Stimulated activated CD4-positive, alpha-beta T cell treated with anti-CD3 and anti-CD28 coated beads, TNF-alpha, amount 100 ng/mL, for 24 hours (primary cell): ENCODE measurements around the gene VANGL1.

Source experiments
- DNase-seq, 3 experiments: peaks; one replicate each; pipeline ENCODE4 v3.0.0-alpha.2; 2020; ENCODE audit warnings: low read depth in 3 of 3

Gene VANGL1

DNA sequence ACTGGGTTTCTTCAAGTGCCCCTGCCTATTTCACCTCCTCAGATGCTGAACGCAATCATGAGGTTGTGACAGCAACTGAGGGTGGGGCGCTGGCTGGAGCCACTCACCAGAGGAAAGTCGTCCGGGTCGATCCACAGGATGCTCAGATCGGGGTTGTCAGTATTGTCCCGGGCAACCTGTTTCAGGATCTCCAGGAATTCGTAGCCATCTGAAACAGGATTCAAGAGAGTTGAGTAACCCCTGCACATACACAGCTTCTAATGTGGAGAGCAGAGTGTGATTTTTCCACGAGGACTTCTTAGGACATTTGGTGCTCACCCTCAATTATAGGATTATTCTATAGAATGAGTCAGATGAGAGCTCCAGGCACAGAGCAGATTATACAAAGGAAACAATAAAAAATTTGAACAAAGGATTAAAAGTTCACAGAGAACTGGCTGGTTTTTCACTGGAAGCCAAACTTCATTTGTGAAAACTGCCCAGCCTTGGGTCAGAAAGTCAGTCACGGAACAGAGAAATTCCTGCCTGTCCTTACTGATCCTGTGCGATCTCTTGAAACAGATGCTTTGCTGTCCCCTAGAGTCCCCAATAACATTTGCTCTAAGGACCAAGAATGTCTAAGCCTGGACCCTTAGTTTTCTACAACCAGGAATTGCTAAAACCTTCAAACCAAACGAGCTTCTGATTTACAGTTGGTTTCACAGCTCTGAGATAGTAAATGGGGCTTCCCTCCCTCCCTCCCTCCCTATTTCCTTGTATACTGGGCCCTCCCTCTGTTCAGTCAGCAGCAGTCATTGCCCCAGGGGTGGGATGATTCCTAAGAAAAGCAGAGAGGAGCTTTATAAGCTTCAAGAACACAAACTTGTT lies 63.5 kb downstream of the VANGL1 start:
- no peak for DNase-seq

- no peak for DNase-seq
These were observed 64.2 kb downstream of the VANGL1 start for GRCh38 chr1:115705963-115706362.

GRCh38 chr1:115706587-115707425 lies 65.0 kb downstream of the VANGL1 start:
- DNase-seq, result no peak

- DNase-seq, result no peak
These were observed 69.3 kb downstream of the VANGL1 start for GRCh38 chr1:115710859-115711624.

DNA sequence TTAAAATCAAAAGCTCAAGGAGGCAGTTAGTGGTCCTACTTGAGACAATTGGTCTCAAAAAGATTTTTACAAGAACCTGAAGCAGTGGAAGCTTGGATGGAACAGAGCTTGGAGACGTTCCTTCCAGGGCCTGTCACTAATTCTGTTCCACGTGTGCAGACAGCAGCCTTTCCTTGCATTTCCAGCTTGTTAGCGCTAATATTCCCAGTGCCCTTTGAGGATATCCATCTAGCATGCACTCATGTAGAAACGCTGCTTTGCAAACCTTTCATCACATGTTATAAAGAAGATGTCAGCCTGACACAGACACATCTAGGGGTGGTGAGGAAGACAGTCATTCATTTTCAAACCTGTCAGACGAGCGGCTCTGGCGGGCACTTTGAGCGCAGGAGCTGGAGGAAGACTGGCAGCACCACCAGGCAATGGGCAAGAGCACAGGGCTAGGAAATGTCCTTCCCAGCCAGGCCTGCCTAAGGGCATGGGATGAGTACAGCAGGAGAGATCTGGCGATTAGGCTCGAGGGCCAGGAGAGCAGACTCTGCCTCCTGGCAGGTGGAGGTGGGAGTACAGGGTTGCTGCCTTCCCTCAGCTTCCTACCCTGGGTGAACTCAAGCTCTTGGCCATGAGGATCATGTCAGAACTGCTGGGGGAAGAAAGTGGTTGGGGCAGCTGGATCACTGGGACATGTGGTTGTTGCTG lies 71.3 kb downstream of the VANGL1 start:
- DNase-seq, result no peak

- no peak for DNase-seq
These were observed 72.1 kb downstream of the VANGL1 start for GRCh38 chr1:115713906-115714305.

DNA sequence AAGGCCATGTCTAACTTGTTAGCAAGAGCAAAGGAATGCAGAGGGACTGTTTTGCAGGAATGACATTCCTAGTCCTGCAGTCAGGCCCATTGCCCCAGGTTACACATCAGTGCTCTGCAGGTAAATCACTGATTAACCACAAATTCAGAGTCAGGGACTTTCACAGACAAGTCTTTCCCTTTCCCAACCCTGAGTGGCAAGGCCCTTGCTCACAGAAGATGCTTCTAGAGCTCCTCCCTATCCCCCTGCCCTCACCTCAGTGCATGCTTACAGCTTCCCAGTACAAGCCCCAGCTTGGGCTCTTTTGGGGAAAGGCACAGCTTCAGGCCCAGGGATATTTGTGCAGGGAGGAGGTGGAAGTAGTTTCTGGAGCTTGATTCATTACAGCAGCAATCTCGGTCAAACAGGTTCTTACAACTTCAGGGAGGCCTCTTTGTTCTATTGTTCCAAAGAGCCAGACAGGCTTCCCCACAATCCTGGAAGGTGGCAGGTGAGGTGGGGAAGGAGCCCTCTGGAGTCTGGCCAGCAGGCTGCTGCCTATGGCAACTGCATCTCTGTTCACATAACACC lies 72.9 kb downstream of the VANGL1 start:
- DNase-seq, result no peak

DNA sequence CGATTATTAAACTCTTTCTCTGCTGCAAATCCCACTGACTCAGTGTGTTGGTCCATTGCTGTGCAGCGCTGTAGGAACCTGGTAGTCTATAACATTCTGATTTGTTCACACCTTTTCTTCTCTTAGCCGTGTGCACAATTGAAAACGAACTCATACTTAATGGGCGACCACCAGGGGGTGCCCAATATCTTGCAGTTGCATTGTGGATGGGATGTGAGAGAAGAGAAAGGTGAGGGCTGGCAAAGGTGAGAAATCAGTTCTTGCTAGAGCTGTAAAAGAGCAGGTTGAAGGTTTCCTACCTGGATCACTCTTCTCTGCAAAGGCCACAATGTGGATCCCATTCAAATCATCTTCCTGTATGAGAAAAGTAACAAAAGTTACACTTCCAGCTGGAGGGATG lies 75.8 kb downstream of the VANGL1 start:
- DNase-seq, result peak in 1 of 3 experiments; percentile 27

DNA sequence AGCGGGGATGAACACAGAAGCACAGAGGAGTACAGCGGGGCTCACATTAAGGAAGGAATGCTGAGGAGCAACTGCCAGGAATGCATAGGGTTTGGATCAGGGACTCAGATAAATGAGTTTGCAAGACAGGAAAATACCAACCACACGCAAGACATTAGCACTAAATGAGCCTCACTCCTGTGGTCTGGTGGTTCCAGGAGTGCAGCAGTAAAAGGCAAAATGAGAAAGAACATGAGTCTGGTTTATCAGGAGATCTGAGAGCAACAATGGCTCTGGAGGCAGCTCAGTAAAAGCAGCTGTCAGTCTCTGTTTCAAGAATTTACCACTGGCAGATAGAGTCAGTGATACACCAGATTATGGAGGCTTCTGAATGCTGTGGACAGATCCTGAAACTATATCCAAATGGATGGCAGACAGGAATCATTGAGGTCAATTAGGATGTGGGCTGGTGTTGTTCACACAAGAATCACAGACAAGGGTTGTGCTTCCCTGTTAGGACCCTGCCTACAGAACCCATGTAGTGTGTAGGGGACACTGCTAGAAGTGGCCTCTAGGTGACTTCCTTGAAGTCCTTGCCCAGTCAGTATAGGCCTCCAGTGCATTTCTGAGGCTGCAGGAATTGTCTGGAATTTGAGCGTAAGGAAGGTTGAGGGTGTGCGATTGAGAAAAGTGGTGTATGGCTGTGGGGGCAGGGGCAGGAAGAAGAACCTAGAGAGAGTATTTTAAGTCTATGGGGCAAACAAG lies 76.4 kb downstream of the VANGL1 start:
- no peak for DNase-seq

- no peak for DNase-seq
These were observed 77.5 kb downstream of the VANGL1 start for GRCh38 chr1:115719285-115719684.

DNA sequence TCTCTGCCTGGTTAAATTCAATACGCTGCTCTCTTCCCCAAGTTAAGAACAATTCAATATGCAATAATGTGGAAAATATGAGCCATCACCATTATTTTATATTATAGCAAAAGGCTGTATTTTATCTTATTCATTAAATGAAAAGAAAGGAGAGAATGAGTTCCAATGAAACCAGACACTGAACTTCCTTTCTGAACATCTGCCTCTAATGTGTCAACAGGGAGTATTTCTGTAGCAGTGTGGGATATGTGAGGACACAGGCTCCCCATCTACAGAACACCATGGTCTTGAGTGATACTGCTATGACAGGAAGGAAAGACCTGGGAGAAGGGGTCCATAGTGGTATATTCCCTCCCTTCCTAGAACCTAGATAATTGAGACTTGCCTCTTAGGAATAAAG lies 80.5 kb downstream of the VANGL1 start:
- no peak for DNase-seq

- no peak for DNase-seq
These were observed 82.0 kb downstream of the VANGL1 start for GRCh38 chr1:115723756-115724155.

- DNase-seq, result no peak
These were observed 83.8 kb downstream of the VANGL1 start for GRCh38 chr1:115725600-115725999.

GRCh38 chr1:115726161-115726560 lies 84.4 kb downstream of the VANGL1 start:
- no peak for DNase-seq

DNA sequence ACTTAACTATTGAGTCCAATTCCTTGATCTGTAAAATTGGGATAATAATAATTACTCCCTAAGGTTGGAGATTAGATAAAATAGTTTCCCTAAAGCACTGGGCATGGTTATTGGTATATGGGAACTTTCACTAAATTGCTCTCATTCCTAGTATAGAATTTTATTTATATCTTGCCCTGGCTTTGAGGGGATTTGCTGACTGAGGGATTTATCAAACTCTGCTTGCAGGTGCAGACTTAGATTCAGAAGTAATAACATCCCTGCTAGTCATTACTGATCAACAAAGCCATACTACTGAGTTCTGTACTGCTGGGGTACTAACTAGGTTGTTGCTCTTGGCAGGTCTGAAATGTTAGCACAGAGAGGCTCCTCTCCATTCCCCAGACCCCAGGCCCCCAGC lies 84.8 kb downstream of the VANGL1 start:
- DNase-seq, result no peak

DNA sequence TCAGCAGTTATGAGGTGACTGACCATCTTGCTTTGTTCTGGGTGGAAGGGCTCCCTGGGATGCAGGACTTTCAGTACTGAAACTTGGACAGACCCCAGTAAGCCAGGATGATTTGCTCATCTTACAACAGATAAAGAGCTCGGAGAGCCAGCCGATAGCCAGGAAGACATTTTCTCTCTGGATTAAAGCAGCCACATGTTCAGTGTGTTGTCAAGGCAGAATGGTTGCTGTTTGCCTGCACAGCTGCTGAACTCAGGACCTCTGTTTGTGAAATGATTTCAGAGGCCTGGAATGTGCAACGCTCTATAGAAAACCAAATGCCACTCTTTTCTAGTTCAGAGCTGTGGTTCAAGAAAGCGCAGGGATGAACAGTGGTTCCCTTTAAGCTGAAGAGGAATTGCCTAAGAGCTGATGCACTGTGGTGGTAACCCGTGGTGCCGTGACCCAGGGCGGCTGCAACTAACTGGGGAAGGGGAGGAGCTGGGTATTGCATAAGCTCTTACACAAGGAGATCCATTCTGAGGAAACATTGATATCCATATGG lies 86.0 kb downstream of the VANGL1 start:
- no peak for DNase-seq

- no peak for DNase-seq
These were observed 86.6 kb downstream of the VANGL1 start for GRCh38 chr1:115728341-115728740.

- DNase-seq, result no peak
These were observed 88.0 kb downstream of the VANGL1 start for GRCh38 chr1:115729756-115730155.

GRCh38 chr1:115732316-115732715 lies 90.5 kb downstream of the VANGL1 start:
- no peak for DNase-seq

- no peak for DNase-seq
These were observed 99.0 kb downstream of the VANGL1 start for GRCh38 chr1:115740811-115741210.
